Vagina (tissue), 2 donors: ENCODE measurements around the gene ACTA2.

Experiments used
- CTCF ChIP-seq, 3 experiments: fragments of 450-650 bp in 2 of 3; fragments of 200-600 bp in 1 of 3; sonication (generic) in 1 of 3; IDR thresholded peaks; one replicate each; pipeline ENCODE4 v1.5.1; 2017 to 2019; ENCODE audit warnings: antibody characterized with exemption in 3 of 3, mild to moderate bottlenecking in 2 of 3, moderate library complexity in 2 of 3
- POLR2A ChIP-seq, 2 donors: fragments of 450-650 bp; IDR thresholded peaks; one replicate each; pipeline ENCODE4 v1.6.1; 2017; ENCODE audit warnings: antibody characterized with exemption in 2 of 2, mild to moderate bottlenecking in 2 of 2, moderate library complexity in 2 of 2

GRCh38 chr10:89001024-89001728 is 48.6 kb upstream of the ACTA2 start:
- no peak for TF ChIP-seq CTCF (IDR thresholded peaks at IDR 0.05)
- TF ChIP-seq POLR2A (IDR thresholded peaks at IDR 0.05) = no peak
